Lung (tissue), 12 donors: Measurements from ENCODE around the gene PYROXD2. TPM values are rescaled to one million over a fixed set of nuclear protein-coding genes. Genes with fewer than 3 reads are reported as not detected.

Experiments
- ATAC-seq: fragments of 200-7000 bp; cut with Tn5 transposase; one replicate; pipeline ENCODE4 v1.9.1; 2020; ENCODE audit warnings: moderate number of reproducible peaks; ENCODE audit not compliant: insufficient read depth, low FRiP score
- DNase-seq, 3 donors: peaks; one replicate each; pipeline ENCODE4 v3.0.0-alpha.2; 2013 to 2017
- H3K27ac ChIP-seq, 2 donors: one replicate each; pipeline ENCODE4 v1.5.1; 2013; ENCODE audit warnings: mild to moderate bottlenecking in 2 of 2, moderate library complexity in 2 of 2, control low read depth in 1 of 2, inconsistent platforms in 1 of 2, low read depth in 1 of 2, low read length in 1 of 2
- H3K27me3 ChIP-seq, 3 donors: one replicate each; pipeline ENCODE4 v1.5.1; 2013; ENCODE audit warnings: low read length in 2 of 3; ENCODE audit not compliant: control insufficient read depth in 3 of 3, insufficient read depth in 3 of 3
- H3K36me3 ChIP-seq, 4 donors: one replicate each; pipeline ENCODE4 v1.5.1; 2013; ENCODE audit warnings: low read length in 4 of 4, mild to moderate bottlenecking in 1 of 4, moderate library complexity in 1 of 4; ENCODE audit not compliant: control insufficient read depth in 4 of 4, insufficient read depth in 4 of 4
- H3K4me1 ChIP-seq, 5 donors: one replicate each; pipeline ENCODE4 v1.5.1; 2013; ENCODE audit warnings: low read length in 5 of 5, mild to moderate bottlenecking in 2 of 5, moderate library complexity in 1 of 5; ENCODE audit not compliant: control insufficient read depth in 5 of 5, insufficient read depth in 5 of 5
- H3K4me3 ChIP-seq: one replicate; pipeline ENCODE4 v1.5.1; 2013; ENCODE audit warnings: mild to moderate bottlenecking, control low read depth, moderate library complexity
- H3K9ac ChIP-seq, 2 donors: one replicate each; pipeline ENCODE4 v1.5.1; 2013; ENCODE audit warnings: low read length in 2 of 2, control low read depth in 1 of 2; ENCODE audit not compliant: insufficient read depth in 1 of 2
- H3K9me3 ChIP-seq, 4 donors: one replicate each; pipeline ENCODE4 v1.5.1; 2013; ENCODE audit warnings: low read length in 3 of 4, mild to moderate bottlenecking in 1 of 4, moderate library complexity in 1 of 4; ENCODE audit not compliant: control insufficient read depth in 4 of 4, insufficient read depth in 3 of 4
- CTCF ChIP-seq: IDR thresholded peaks from 2 replicates; pipeline ENCODE4 v1.5.1; 2012; ENCODE audit warnings: mild to moderate bottlenecking; ENCODE audit errors: control extremely low read depth, extremely low read depth
- WGBS, 2 donors: extraction: QIAGEN DNeasy Blood & Tissue Kit; methylation state at CpG; one replicate each; pipeline ENCODE4 v1.1.7; 2013; 5-methylcytosine and 5-hydroxymethylcytosine counted together
- polyA plus RNA-seq, 2 donors: library from polyadenylated mRNA; stranded (reverse); fragments of 200-250 nt; gene quantifications; one replicate each; pipeline ENCODE4 v1.2.1, GENCODE V29; 2013
- total RNA-seq, 2 donors: library from RNA; depleted of rRNA in 1 of 2; stranded (reverse); fragments of >200 nt in 1 of 2; gene quantifications; one replicate each; pipeline ENCODE4 v1.2.1, GENCODE V29; 2014 to 2021
- donor health status: control.
- donor health status: control.
- donor health status: Bipolar disorder and iron deficiency.
- donor health status: healthy.
- donor health status: DM: yes; HTN: yes; CAD: no.

Gene PYROXD2
- total and polyA plus RNA-seq, 4 donors = 2.3 to 16.8 (median 7.5) TPM

GRCh38 chr10:98433881-98434732, 19.1 kb upstream of the PYROXD2 start:
- no peak overlapping the region for H3K27ac ChIP-seq
- H3K9ac ChIP-seq = no peak overlapping the region
- peaks cover 0 to 8% (median 1%) of the 10 kb centered on the region in 4 donors for H3K9me3 ChIP-seq
- TF ChIP-seq CTCF = no peak
- H3K4me3 ChIP-seq = no peak overlapping the region
- peaks cover 0 to 10% (median 0%) of the 10 kb centered on the region in 5 donors for H3K4me1 ChIP-seq
- peaks cover 30 to 43% (median 35%) of the 10 kb centered on the region in 4 donors for H3K36me3 ChIP-seq
- H3K27me3 ChIP-seq = no peaks in the 10 kb centered on the region
- no peak for ATAC-seq
- no peak for DNase-seq
- 98 to 99% methylated on average over 21 of the region's 21 CpGs for WGBS, 2 donors

- Histone ChIP-seq H3K9me3 (peaks cover 0 to 8% (median 1%) of the 10 kb centered on the region in 4 donors), H3K27me3 (no peaks in the 10 kb centered on the region), H3K4me1 (peaks cover 0 to 10% (median 0%) of the 10 kb centered on the region in 5 donors), H3K9ac (no peak overlapping the region), H3K27ac (no peak overlapping the region), H3K36me3 (peaks cover 30 to 41% (median 35%) of the 10 kb centered on the region in 4 donors), H3K4me3 (no peak overlapping the region)
- no peak for TF ChIP-seq CTCF
- ATAC-seq = no peak
- DNase-seq = no peak
- 100% methylated on average over 1 of the region's 1 CpG for WGBS, 2 donors
Measured at GRCh38 chr10:98433371-98433770, 18.4 kb upstream of the PYROXD2 start.

- peaks cover 0 to 8% (median 0%) of the 10 kb centered on the region in 5 donors for H3K4me1 ChIP-seq
- no peaks in the 10 kb centered on the region for H3K27me3 ChIP-seq
- H3K9me3 ChIP-seq = peaks cover 0 to 8% (median 1%) of the 10 kb centered on the region in 4 donors
- 97% methylated on average over 1 of the region's 1 CpG for WGBS, 2 donors
- DNase-seq (no peak), ATAC-seq (no peak)
- no peak overlapping the region for H3K9ac ChIP-seq
- TF ChIP-seq CTCF = no peak
- peaks cover 32 to 50% (median 37%) of the 10 kb centered on the region in 4 donors for H3K36me3 ChIP-seq
- no peak overlapping the region for H3K27ac ChIP-seq
- no peak overlapping the region for H3K4me3 ChIP-seq
Measured at GRCh38 chr10:98432330-98432729, 17.3 kb upstream of the PYROXD2 start.
